ENCODE data around the gene PPP2R3B. TPM values are rescaled to one million over a fixed set of nuclear protein-coding genes. Genes with fewer than 3 reads are reported as not detected.
A peak's percentile ranks its signal among the peaks of the same experiment; 100 is the strongest.

The PPP2R3B gene
- total and polyA plus RNA-seq, 2 of the 13 experiments (the other 11 are each of a cell fraction or from before 2014, with no cell fraction given) = 17.0 to 21.4 TPM

DNA sequence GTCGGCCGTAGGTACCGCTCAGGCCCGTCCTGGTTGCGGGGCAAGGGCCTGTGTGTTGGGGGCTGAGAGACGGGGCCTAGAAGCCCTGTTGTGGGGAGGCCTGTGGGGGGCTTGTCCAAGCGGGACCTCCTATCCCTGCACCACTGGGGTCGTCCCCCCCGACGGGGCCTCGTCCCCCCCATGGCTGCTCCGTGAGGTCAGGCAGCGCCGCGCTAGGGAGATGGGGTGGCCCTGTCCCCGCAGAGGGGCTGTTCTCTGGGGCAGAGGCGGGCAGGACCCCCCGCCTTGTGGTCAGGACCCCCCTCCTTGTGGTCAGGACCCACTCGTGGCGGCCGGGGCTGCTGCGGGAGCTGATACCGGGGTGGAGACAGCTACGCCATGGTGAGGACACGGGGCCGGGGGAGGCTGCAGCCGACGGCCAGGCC, 56.0 kb downstream of the PPP2R3B start (continued):
- TF ChIP-seq THAP9 (CRISPR knock-in tag; IDR thresholded peaks at IDR 0.05; ENCODE audit: borderline replicate concordance) (no peak), ZBTB42 (CRISPR knock-in tag; IDR thresholded peaks at IDR 0.05) (no peak), POLR2AphosphoS2 (IDR thresholded peaks at IDR 0.05; ENCODE audit: low read depth, low read length) (no peak), HDAC1 (CRISPR knock-in tag; IDR thresholded peaks at IDR 0.05) (no peak), ZNF367 (CRISPR knock-in tag; IDR thresholded peaks at IDR 0.05; ENCODE audit: borderline replicate concordance) (no peak), NONO (IDR thresholded peaks at IDR 0.05) (no peak), NONO (CRISPR knock-in tag; conservative IDR thresholded peaks at IDR 0.05) (peak; percentile 45; the same call in 1 of the 2 replicates), AGO1 (IDR thresholded peaks at IDR 0.05; ENCODE audit: low read depth, low read length, poor library complexity, severe bottlenecking) (no peak), HNF4A (CRISPR knock-in tag; IDR thresholded peaks at IDR 0.05) (no peak), ZMYM3 (CRISPR knock-in tag; IDR thresholded peaks at IDR 0.05) (no peak), REPIN1 (CRISPR knock-in tag; IDR thresholded peaks at IDR 0.05; ENCODE audit: borderline replicate concordance, low read depth) (no peak), SUZ12 (IDR thresholded peaks at IDR 0.05; ENCODE audit: low read depth, low read length) (no peak), ELF1 (CRISPR knock-in tag; IDR thresholded peaks at IDR 0.05) (no peak), FOXA1 (IDR thresholded peaks at IDR 0.05) (no peak), FOXA1 (CRISPR knock-in tag; IDR thresholded peaks at IDR 0.05) (no peak), FOSL1 (CRISPR knock-in tag; IDR thresholded peaks at IDR 0.05; ENCODE audit: borderline replicate concordance) (no peak), LCORL (IDR thresholded peaks at IDR 0.05) (no peak), LCORL (CRISPR knock-in tag; IDR thresholded peaks at IDR 0.05) (no peak), ZNF513 (CRISPR knock-in tag; conservative IDR thresholded peaks at IDR 0.05) (no peak), ZNF260 (CRISPR knock-in tag; IDR thresholded peaks at IDR 0.05; ENCODE audit: borderline replicate concordance, low read depth) (no peak)
- TF ChIP-seq, protein P1, sequence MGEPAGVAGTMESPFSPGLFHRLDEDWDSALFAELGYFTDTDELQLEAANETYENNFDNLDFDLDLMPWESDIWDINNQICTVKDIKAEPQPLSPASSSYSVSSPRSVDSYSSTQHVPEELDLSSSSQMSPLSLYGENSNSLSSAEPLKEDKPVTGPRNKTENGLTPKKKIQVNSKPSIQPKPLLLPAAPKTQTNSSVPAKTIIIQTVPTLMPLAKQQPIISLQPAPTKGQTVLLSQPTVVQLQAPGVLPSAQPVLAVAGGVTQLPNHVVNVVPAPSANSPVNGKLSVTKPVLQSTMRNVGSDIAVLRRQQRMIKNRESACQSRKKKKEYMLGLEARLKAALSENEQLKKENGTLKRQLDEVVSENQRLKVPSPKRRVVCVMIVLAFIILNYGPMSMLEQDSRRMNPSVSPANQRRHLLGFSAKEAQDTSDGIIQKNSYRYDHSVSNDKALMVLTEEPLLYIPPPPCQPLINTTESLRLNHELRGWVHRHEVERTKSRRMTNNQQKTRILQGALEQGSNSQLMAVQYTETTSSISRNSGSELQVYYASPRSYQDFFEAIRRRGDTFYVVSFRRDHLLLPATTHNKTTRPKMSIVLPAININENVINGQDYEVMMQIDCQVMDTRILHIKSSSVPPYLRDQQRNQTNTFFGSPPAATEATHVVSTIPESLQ (CRISPR knock-in tag; conservative IDR thresholded peaks at IDR 0.05) = no peak
- TF ChIP-seq, protein P2, sequence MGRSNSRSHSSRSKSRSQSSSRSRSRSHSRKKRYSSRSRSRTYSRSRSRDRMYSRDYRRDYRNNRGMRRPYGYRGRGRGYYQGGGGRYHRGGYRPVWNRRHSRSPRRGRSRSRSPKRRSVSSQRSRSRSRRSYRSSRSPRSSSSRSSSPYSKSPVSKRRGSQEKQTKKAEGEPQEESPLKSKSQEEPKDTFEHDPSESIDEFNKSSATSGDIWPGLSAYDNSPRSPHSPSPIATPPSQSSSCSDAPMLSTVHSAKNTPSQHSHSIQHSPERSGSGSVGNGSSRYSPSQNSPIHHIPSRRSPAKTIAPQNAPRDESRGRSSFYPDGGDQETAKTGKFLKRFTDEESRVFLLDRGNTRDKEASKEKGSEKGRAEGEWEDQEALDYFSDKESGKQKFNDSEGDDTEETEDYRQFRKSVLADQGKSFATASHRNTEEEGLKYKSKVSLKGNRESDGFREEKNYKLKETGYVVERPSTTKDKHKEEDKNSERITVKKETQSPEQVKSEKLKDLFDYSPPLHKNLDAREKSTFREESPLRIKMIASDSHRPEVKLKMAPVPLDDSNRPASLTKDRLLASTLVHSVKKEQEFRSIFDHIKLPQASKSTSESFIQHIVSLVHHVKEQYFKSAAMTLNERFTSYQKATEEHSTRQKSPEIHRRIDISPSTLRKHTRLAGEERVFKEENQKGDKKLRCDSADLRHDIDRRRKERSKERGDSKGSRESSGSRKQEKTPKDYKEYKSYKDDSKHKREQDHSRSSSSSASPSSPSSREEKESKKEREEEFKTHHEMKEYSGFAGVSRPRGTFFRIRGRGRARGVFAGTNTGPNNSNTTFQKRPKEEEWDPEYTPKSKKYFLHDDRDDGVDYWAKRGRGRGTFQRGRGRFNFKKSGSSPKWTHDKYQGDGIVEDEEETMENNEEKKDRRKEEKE (IDR thresholded peaks at IDR 0.05) = no peak
- TF ChIP-seq, protein P3, sequence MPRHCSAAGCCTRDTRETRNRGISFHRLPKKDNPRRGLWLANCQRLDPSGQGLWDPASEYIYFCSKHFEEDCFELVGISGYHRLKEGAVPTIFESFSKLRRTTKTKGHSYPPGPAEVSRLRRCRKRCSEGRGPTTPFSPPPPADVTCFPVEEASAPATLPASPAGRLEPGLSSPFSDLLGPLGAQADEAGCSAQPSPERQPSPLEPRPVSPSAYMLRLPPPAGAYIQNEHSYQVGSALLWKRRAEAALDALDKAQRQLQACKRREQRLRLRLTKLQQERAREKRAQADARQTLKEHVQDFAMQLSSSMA (CRISPR knock-in tag; IDR thresholded peaks at IDR 0.05) = no peak

Data from HepG2 (cell line).